HG03139 (cell line): Measurements from ENCODE around the gene PEA15.

Experiments
- ATAC-seq: cut with Tn5 transposase; IDR thresholded peaks from one replicate; pipeline ENCODE4 v1.9.1; 2021; ENCODE audit not compliant: unreplicated experiment

PEA15 gene

GRCh38 chr1:160236806-160237205 lies 31.6 kb downstream of the PEA15 start:
- ATAC-seq: no peak

- ATAC-seq: no peak
These were observed 32.4 kb downstream of the PEA15 start for GRCh38 chr1:160237558-160237957.

GRCh38 chr1:160238408-160238807 lies 33.2 kb downstream of the PEA15 start:
- no peak for ATAC-seq

- no peak for ATAC-seq
These were observed 34.6 kb downstream of the PEA15 start for GRCh38 chr1:160239582-160240299.

- ATAC-seq: no peak
These were observed 38.6 kb downstream of the PEA15 start for GRCh38 chr1:160243767-160244166.

GRCh38 chr1:160244209-160244608 lies 39.0 kb downstream of the PEA15 start:
- no peak for ATAC-seq

- ATAC-seq: no peak
These were observed 40.2 kb downstream of the PEA15 start for GRCh38 chr1:160245434-160245833.

- ATAC-seq: no peak
These were observed 41.9 kb downstream of the PEA15 start for GRCh38 chr1:160247053-160247452.

- ATAC-seq: no peak
These were observed 45.8 kb downstream of the PEA15 start for GRCh38 chr1:160251011-160251410.

GRCh38 chr1:160251687-160252526 lies 46.7 kb downstream of the PEA15 start:
- ATAC-seq: no peak

GRCh38 chr1:160255781-160256300 lies 50.7 kb downstream of the PEA15 start:
- ATAC-seq: no peak

GRCh38 chr1:160256396-160257046 lies 51.3 kb downstream of the PEA15 start:
- ATAC-seq: no peak

GRCh38 chr1:160257411-160258015 lies 52.3 kb downstream of the PEA15 start:
- ATAC-seq: no peak

GRCh38 chr1:160258177-160258798 lies 53.1 kb downstream of the PEA15 start:
- ATAC-seq: no peak

GRCh38 chr1:160260406-160261382 lies 55.5 kb downstream of the PEA15 start:
- ATAC-seq: no peak

- no peak for ATAC-seq
These were observed 56.3 kb downstream of the PEA15 start for GRCh38 chr1:160261556-160261892.

- ATAC-seq: peak; percentile 83
These were observed 57.0 kb downstream of the PEA15 start, which contains the start of gene DCAF8 for GRCh38 chr1:160261893-160262794. Gene DCAF8, minus strand, starts transcription at chr1:160262549. Its CDS starts 18,541 bp downstream, at chr1:160244008.

GRCh38 chr1:160264795-160265307 lies 59.7 kb downstream of the PEA15 start:
- ATAC-seq: no peak
